K562 (cell line): ENCODE data around the gene ENHO. TPM values are rescaled to one million over a fixed set of nuclear protein-coding genes. Genes with fewer than 3 reads are reported as not detected.

Experiments
- ATAC-seq: fragments of 200-7000 bp; cut with Tn5 transposase; 3 replicates; pipeline ENCODE4 v1.9.1; 2020; ENCODE audit warnings: moderate library complexity
- BruUV-seq: library from RNA; stranded (reverse); fragments of 400-500 nt; replicated peaks from 2 replicates; lab custom pipeline; 2021; lab: Mats Ljungman, UMichigan
- CTCF ChIA-PET: fragments of 300-600 bp; formaldehyde crosslinking; extraction: SDS; loops from one replicate; lab custom pipeline; 2021; ENCODE audit warnings: low intra/inter-chr PET ratio; lab: Yijun Ruan, JAX
- POLR2A ChIA-PET: fragments of 300-600, 350-650 bp; sonication (Branson Sonifier 250); formaldehyde crosslinking; extraction: SDS; loops from one replicate; lab custom pipeline; 2021; ENCODE audit warnings: antibody characterized with exemption, inconsistent platforms; lab: Yijun Ruan, JAX
- DNase-seq, 4 experiments: peaks; one replicate each; pipeline versions ENCODE4 v3.0.0 to v3.0.0-alpha.2; 2011 to 2018; ENCODE audit warnings: low spot score in 3 of 4, mixed read lengths in 3 of 4; ENCODE audit errors: extremely low read depth in 1 of 4
- FAIRE-seq: peaks from 2 replicates; lab custom pipeline; 2011; peaks lifted over from hg19 to GRCh38; lab: Jason Lieb, UNC
- H2AFZ ChIP-seq: 2 replicates; pipeline ENCODE4 v1.6.0; 2011; ENCODE audit warnings: low read depth, low read length, control low read depth, inconsistent platforms
- H3K27ac ChIP-seq: fragments of 200-600 bp; 3 replicates; pipeline ENCODE4 v1.8.0; 2011; ENCODE audit warnings: low read depth, mild to moderate bottlenecking, control low read depth, inconsistent platforms, low read length, moderate library complexity, mixed read lengths; ENCODE audit errors: extremely low read depth
- H3K27me3 ChIP-seq, 2 experiments: fragments of 300-600 bp in 1 of 2; 2 replicates in 1 of 2; 3 replicates in 1 of 2; pipeline versions ENCODE4 v1.6.0 to v1.8.0; 2011; ENCODE audit warnings: inconsistent platforms in 2 of 2, low read length in 2 of 2, mild to moderate bottlenecking in 1 of 2, mixed read lengths in 1 of 2, moderate library complexity in 1 of 2; ENCODE audit not compliant: control insufficient read depth in 2 of 2, insufficient read depth in 2 of 2
- H3K36me3 ChIP-seq: fragments of 300-600 bp; 3 replicates; pipeline ENCODE4 v1.8.0; 2011; ENCODE audit warnings: mild to moderate bottlenecking, low read length, inconsistent platforms; ENCODE audit not compliant: control insufficient read depth, insufficient read depth
- H3K4me1 ChIP-seq, 2 experiments: fragments of 200-600 bp in 1 of 2; replicated peaks in 1 of 2; 2 replicates in 1 of 2; 3 replicates in 1 of 2; pipeline versions ENCODE4 v1.5.1 to v1.8.0; 2011; ENCODE audit warnings: inconsistent platforms in 2 of 2, low read length in 2 of 2, mild to moderate bottlenecking in 1 of 2, mixed read lengths in 1 of 2, moderate library complexity in 1 of 2; ENCODE audit not compliant: control insufficient read depth in 2 of 2, insufficient read depth in 2 of 2
- H3K4me2 ChIP-seq: 2 replicates; pipeline ENCODE4 v1.6.1; 2011; ENCODE audit warnings: low read length, control low read depth, inconsistent platforms, mixed read lengths; ENCODE audit not compliant: insufficient read depth
- H3K4me3 ChIP-seq: fragments of 200-600 bp; sonication (generic), shearing (Covaris generic); 2 replicates; pipeline ENCODE4 v1.5.1; 2016; ENCODE audit warnings: control low read depth, inconsistent platforms
- H3K79me2 ChIP-seq: fragments of 200-600 bp; 3 replicates; pipeline ENCODE4 v1.8.0; 2011; ENCODE audit warnings: low read length, inconsistent platforms; ENCODE audit not compliant: control insufficient read depth, insufficient read depth
- H3K9ac ChIP-seq, 2 experiments: 2 replicates each; pipeline versions ENCODE4 v1.6.0 to v1.6.1; 2011; ENCODE audit warnings: low read depth in 2 of 2, low read length in 2 of 2, control low read depth in 1 of 2, inconsistent platforms in 1 of 2, mild to moderate bottlenecking in 1 of 2, mixed read lengths in 1 of 2; ENCODE audit not compliant: insufficient read depth in 1 of 2
- H3K9me1 ChIP-seq: one replicate; pipeline ENCODE4 v1.6.0; 2011; ENCODE audit warnings: inconsistent platforms, mild to moderate bottlenecking, low read length, moderate library complexity; ENCODE audit not compliant: control insufficient read depth, insufficient read depth
- H3K9me3 ChIP-seq: replicated peaks from 2 replicates; pipeline ENCODE4 v1.5.1; 2011; ENCODE audit warnings: low read depth, low read length, inconsistent platforms; ENCODE audit not compliant: control insufficient read depth, insufficient read depth
- H4K20me1 ChIP-seq: replicated peaks from 2 replicates; pipeline ENCODE4 v1.6.1; 2011; ENCODE audit warnings: low read length, inconsistent platforms, mixed read lengths; ENCODE audit not compliant: control insufficient read depth, insufficient read depth
- BRF2 ChIP-seq: IDR thresholded peaks from 3 replicates; pipeline ENCODE4 v1.6.1; 2011; ENCODE audit warnings: borderline replicate concordance, mild to moderate bottlenecking; ENCODE audit not compliant: insufficient read length, insufficient read depth
- COPS2 ChIP-seq: fragments of 450-650 bp; conservative IDR thresholded peaks from 2 replicates; pipeline ENCODE4 v1.6.1; 2016; ENCODE audit warnings: mild to moderate bottlenecking, moderate library complexity
- CREB1 ChIP-seq, 2 experiments: sonication (generic) in 1 of 2; formaldehyde crosslinking in 1 of 2; IDR thresholded peaks; 2 replicates each; pipeline versions ENCODE4 v1.6.1 to v1.8.0; 2012 to 2022; ENCODE audit warnings: inconsistent platforms in 1 of 2, mild to moderate bottlenecking in 1 of 2, missing genetic modification reagents in 1 of 2, moderate library complexity in 1 of 2
- HINFP ChIP-seq: fragments of 450-650 bp; conservative IDR thresholded peaks from 2 replicates; pipeline ENCODE4 v1.6.1; 2016; ENCODE audit warnings: missing genetic modification characterization, low read depth, mild to moderate bottlenecking, control low read depth, missing compliant biosample characterization
- HNRNPK ChIP-seq: fragments of 200-400 bp; formaldehyde crosslinking; IDR thresholded peaks from one replicate; pipeline ENCODE4 v1.6.1; 2018; ENCODE audit warnings: mild to moderate bottlenecking, low read depth, low read length; ENCODE audit not compliant: poor library complexity, severe bottlenecking
- MAX ChIP-seq: sonication (generic); formaldehyde crosslinking; IDR thresholded peaks from 2 replicates; pipeline ENCODE4 v1.9.0; 2022; ENCODE audit warnings: mild to moderate bottlenecking, missing genetic modification reagents
- MITF ChIP-seq: IDR thresholded peaks from 2 replicates; pipeline ENCODE4 v1.6.1; 2014; ENCODE audit warnings: antibody characterized with exemption
- PURB ChIP-seq: sonication (generic); formaldehyde crosslinking; IDR thresholded peaks from 2 replicates; pipeline ENCODE4 v1.9.0; 2021; ENCODE audit warnings: low read depth, mild to moderate bottlenecking, missing genetic modification reagents
- RBBP5 ChIP-seq: fragments of 200-600 bp; sonication (generic); IDR thresholded peaks from 2 replicates; pipeline ENCODE4 v1.6.1; 2012; ENCODE audit warnings: borderline replicate concordance, mild to moderate bottlenecking, low read length, control low read depth, inconsistent platforms; ENCODE audit not compliant: insufficient read depth, poor library complexity, severe bottlenecking
- ZBTB33 ChIP-seq: sonication (generic); formaldehyde crosslinking; IDR thresholded peaks from 2 replicates; pipeline ENCODE4 v1.8.1; 2023; ENCODE audit warnings: mild to moderate bottlenecking, missing genetic modification reagents
- ZNF212 ChIP-seq: fragments of 450-650 bp; formaldehyde crosslinking; IDR thresholded peaks from 2 replicates; pipeline ENCODE4 v1.4.0; 2020; ENCODE audit warnings: mild to moderate bottlenecking
- ZNF24 ChIP-seq: fragments of 450-650 bp; IDR thresholded peaks from 2 replicates; pipeline ENCODE4 v1.6.1; 2016
- ZNF584 ChIP-seq: fragments of 200-800 bp; sonication (Bioruptor generic); IDR thresholded peaks from 2 replicates; pipeline ENCODE4 v1.6.1; 2016; ENCODE audit warnings: low read depth, mild to moderate bottlenecking, missing genetic modification characterization, missing compliant biosample characterization
- ZNF785 ChIP-seq: fragments of 250-450 bp; sonication (Bioruptor Pico); IDR thresholded peaks from 2 replicates; pipeline ENCODE4 v1.4.0; 2020; ENCODE audit warnings: mild to moderate bottlenecking
- ZNF79 ChIP-seq: fragments of 250-450 bp; sonication (Bioruptor Pico); IDR thresholded peaks from 2 replicates; pipeline ENCODE4 v1.4.0; 2020; ENCODE audit warnings: low read depth, mild to moderate bottlenecking, moderate library complexity
- in situ Hi-C: fragments of 300-500 bp; cut with MboI; formaldehyde crosslinking; loops from 4 replicates; pipeline ENCODE4 v1.15.0; 2018; ENCODE audit warnings: inconsistent platforms, mixed read lengths
- intact Hi-C: fragments of 100-400 bp; cut with micrococcal nuclease; formaldehyde crosslinking; loops from 2 replicates; pipeline ENCODE4 v1.14.2; 2022
- polyA plus RNA-seq, 8 experiments: library from polyadenylated mRNA; depleted of rRNA in 4 of 8; stranded (reverse) in 5 of 8; unstranded in 3 of 8; fragments of >200 nt; fragmentation: Nextera tagmentation in 2 of 8; fragmentation: Illumina TruSeq in 1 of 8; extraction: Ambion mirVana in 2 of 8; extraction: Trizol in 1 of 8; gene quantifications; 2 replicates each; pipeline versions ENCODE4 v1.2.1 to v1.2.3, GENCODE V29; 2011 to 2014; ENCODE audit warnings: inconsistent platforms in 1 of 8, missing spikeins in 1 of 8
- total RNA-seq, 7 experiments: library from RNA; depleted of rRNA in 6 of 7; stranded (reverse); fragments of >200 nt in 6 of 7; fragmentation: Illumina TruSeq in 2 of 7; extraction: Trizol in 2 of 7; gene quantifications; 2 replicates each; pipeline versions ENCODE4 v1.2.1 to v1.2.3, GENCODE V29; 2011 to 2021; ENCODE audit warnings: low replicate concordance in 1 of 7

The ENHO gene
- total and polyA plus RNA-seq, 9 of the 15 experiments (the other 6 are each of a cell fraction or from before 2014, with no cell fraction given): 0.24 TPM; not detected in 8

GRCh38 chr9:34572092-34572491 is 49.3 kb upstream of the ENHO start:
- H3K4me1 ChIP-seq: no peaks in the 10 kb centered on the region
- no peaks in the 10 kb centered on the region for H3K36me3 ChIP-seq
- no peak overlapping the region for H3K27ac ChIP-seq
- FAIRE-seq: no peak
- ATAC-seq: no peak
- in situ Hi-C loops (no loop called here), intact Hi-C loops (no loop called here)
- no TSS peak for BruUV-seq
- POLR2A ChIA-PET: interaction anchor here (0.6 kb wide), 1 partner anchor 10 kb away, joined by 3 read pairs; no protein-coding TSS in a partner anchor
- no peaks in the 10 kb centered on the region for H3K79me2 ChIP-seq
- H3K4me3 ChIP-seq: no peak overlapping the region
- H3K27me3 ChIP-seq: peaks cover 10 to 79% of the 10 kb centered on the region in 2 experiments
- H3K9ac ChIP-seq: no peak overlapping the region
- no peaks in the 10 kb centered on the region for H3K9me1 ChIP-seq
- CTCF ChIA-PET: no interaction called here
- no peaks in the 10 kb centered on the region for H3K9me3 ChIP-seq
- H4K20me1 ChIP-seq: peaks cover 4% of the 10 kb centered on the region
- no peak for DNase-seq
- H2AFZ ChIP-seq: no peak overlapping the region
- no peak overlapping the region for H3K4me2 ChIP-seq
- TF ChIP-seq COPS2 (no peak), ZNF785 (CRISPR knock-in tag) (no peak), BRF2 (no peak), HINFP (no peak), MITF (no peak), ZBTB33 (CRISPR knock-in tag) (no peak), ZNF24 (no peak), CREB1 (IDR thresholded peaks at IDR 0.05) (no peak), CREB1 (CRISPR knock-in tag; IDR thresholded peaks at IDR 0.05) (no peak), ZNF79 (CRISPR knock-in tag) (no peak), HNRNPK (no peak), RBBP5 (no peak), MAX (CRISPR knock-in tag) (no peak), PURB (CRISPR knock-in tag) (no peak), ZNF212 (CRISPR knock-in tag) (no peak), ZNF584 (CRISPR knock-in tag) (no peak)
